Measurements from ENCODE around the gene PCDHGB1.
"Not testable (repeated sequence)": the region's sequence is repeated elsewhere in the genome, so short reads cannot be mapped to it uniquely, and the experiment has no call there.

Gene PCDHGB1

GRCh38 chr5:141384471-141385267, 34.8 kb downstream of the PCDHGB1 start:
- no peak for DNase-seq

DNA sequence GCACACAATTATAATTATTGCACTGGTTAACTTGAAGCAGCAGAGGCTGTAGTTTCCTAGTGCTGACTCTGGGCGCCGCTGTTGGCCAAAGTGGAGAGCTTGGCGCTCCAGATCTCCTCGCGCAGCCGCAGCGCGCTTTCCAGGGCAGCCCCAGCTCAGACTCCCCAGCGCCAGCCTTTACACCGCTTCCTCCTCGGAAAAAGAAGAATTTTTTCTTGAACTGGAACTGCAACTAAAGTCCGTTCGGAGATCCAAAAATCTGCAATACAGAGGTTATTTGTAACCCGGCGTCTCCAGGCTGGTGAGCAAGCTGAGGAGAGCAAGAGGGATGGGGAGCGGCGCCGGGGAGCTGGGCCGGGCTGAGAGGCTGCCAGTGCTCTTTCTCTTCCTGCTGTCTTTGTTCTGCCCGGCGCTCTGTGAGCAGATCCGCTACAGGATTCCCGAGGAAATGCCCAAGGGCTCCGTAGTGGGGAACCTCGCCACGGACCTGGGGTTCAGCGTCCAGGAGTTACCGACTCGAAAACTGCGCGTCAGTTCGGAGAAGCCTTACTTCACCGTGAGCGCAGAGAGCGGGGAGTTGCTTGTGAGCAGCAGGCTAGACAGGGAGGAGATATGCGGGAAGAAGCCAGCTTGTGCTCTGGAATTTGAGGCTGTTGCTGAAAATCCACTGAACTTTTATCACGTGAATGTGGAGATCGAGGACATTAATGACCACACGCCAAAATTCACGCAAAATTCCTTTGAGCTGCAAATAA, 37.8 kb downstream of the PCDHGB1 start, which contains the start of gene PCDHGB4:
TSS of gene PCDHGB4 (plus strand) at position 142 of the 755 bp plus-strand sequence. CDS start at position 329, 187 bp downstream.
- DNase-seq: peak; percentile 55

DNA sequence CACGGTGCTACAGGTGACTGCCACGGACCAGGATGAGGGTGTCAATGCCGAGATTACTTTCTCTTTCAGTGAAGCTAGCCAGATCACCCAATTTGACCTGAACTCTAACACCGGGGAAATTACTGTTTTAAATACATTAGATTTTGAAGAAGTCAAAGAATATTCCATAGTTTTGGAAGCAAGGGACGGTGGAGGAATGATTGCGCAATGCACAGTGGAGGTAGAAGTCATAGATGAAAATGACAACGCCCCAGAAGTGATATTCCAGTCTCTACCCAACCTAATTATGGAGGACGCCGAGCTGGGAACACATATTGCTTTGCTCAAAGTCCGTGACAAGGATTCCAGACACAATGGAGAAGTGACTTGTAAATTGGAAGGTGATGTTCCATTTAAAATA, 38.8 kb downstream of the PCDHGB1 start:
- DNase-seq: no peak

GRCh38 chr5:141389153-141390042, 39.5 kb downstream of the PCDHGB1 start:
- peak; percentile 40 for DNase-seq

GRCh38 chr5:141392429-141393198, 42.7 kb downstream of the PCDHGB1 start, which contains the start of gene PCDHGA8:
TSS of gene PCDHGA8 (plus strand) at chr5:141392633. CDS start at chr5:141392814, 181 bp downstream.
- DNase-seq: peak; percentile 33

DNA sequence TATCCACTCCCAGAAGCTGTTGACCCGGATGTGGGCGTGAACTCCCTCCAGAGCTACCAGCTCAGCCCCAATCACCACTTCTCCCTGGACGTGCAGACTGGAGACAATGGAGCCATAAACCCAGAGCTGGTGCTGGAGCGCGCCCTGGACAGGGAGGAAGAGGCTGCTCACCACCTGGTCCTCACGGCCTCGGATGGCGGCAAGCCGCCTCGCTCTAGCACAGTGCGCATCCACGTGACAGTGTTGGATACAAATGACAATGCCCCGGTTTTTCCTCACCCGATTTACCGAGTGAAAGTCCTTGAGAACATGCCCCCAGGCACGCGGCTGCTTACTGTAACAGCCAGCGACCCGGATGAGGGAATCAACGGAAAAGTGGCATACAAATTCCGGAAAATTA, 43.4 kb downstream of the PCDHGB1 start:
- peak; percentile 48 for DNase-seq

GRCh38 chr5:141394401-141395187, 44.7 kb downstream of the PCDHGB1 start:
- peak; percentile 37 for DNase-seq

DNA sequence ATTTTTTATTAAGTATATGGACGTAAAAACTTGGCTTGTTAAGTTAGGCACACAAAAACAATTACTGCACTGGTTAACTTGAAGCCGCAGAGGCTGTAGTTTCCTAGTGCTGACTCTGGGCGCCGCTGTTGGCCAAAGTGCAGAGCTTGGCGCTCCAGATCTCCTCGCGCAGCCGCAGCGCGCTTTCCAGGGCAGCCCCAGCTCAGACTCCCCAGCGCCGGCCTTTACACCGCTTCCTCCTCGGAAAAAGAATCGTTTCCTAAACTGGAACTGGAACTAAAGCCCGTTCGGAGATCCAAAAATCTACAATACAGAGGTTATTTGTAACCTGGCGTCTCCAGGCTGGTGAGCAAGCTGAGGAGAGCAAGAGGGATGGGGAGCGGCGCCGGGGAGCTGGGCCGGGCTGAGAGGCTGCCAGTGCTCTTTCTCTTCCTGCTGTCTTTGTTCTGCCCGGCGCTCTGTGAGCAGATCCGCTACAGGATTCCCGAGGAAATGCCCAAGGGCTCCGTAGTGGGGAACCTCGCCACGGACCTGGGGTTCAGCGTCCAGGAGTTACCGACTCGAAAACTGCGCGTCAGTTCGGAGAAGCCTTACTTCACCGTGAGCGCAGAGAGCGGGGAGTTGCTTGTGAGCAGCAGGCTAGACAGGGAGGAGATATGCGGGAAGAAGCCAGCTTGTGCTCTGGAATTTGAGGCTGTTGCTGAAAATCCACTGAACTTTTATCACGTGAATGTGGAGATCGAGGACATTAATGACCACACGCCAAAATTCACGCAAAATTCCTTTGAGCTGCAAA, 48.1 kb downstream of the PCDHGB1 start, which contains the start of gene PCDHGB5:
TSS of gene PCDHGB5 (plus strand) at position 192 of the 796 bp plus-strand sequence. CDS start at position 373, 181 bp downstream.
- DNase-seq: not testable (repeated sequence)

DNA sequence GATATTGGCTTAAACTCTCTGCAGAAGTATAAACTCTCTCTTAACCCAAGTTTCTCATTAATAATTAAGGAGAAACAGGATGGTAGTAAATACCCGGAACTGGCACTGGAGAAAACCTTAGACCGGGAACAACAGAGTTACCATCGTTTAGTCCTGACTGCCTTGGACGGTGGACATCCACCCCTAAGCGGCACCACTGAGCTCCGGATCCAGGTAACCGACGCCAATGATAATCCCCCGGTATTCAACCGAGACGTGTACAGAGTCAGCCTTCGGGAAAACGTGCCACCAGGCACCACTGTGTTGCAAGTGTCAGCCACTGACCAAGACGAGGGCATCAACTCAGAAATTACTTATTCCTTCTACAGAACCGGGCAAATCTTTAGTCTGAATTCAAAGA, 48.7 kb downstream of the PCDHGB1 start:
- DNase-seq: no peak

DNA sequence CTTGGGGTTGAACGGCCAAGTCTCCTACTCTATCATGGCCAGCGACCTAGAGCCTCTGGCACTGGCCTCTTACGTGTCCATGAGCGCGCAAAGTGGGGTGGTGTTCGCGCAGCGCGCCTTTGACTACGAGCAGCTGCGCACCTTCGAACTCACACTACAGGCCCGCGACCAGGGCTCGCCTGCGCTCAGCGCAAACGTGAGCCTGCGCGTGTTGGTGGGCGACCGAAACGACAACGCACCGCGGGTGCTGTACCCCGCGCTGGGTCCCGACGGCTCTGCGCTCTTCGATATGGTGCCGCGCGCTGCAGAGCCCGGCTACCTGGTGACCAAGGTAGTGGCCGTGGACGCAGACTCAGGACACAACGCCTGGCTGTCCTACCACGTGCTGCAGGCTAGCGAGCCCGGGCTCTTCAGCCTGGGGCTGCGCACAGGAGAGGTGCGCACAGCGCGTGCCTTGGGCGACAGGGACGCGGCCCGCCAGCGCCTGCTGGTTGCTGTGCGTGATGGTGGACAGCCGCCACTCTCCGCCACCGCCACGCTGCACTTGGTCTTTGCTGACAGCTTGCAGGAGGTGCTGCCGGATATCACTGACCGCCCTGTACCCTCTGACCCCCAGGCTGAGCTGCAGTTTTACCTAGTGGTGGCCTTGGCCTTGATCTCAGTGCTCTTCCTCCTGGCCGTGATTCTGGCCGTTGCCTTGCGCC, 49.8 kb downstream of the PCDHGB1 start:
- no peak for DNase-seq
